ENCODE data around the gene NSMF.

The NSMF gene

GRCh38 chr9:137429974-137430722, 29.0 kb downstream of the NSMF start:
- DNase-seq (ENCODE audit: low spot score), result no peak

GRCh38 chr9:137429546-137429890, 29.6 kb downstream of the NSMF start:
- DNase-seq (ENCODE audit: low spot score), result no peak

GRCh38 chr9:137428841-137429545, 30.1 kb downstream of the NSMF start:
- no peak for DNase-seq (ENCODE audit: low spot score)

GRCh38 chr9:137428311-137428630, 30.9 kb downstream of the NSMF start:
- DNase-seq (ENCODE audit: low spot score), result no peak

DNA sequence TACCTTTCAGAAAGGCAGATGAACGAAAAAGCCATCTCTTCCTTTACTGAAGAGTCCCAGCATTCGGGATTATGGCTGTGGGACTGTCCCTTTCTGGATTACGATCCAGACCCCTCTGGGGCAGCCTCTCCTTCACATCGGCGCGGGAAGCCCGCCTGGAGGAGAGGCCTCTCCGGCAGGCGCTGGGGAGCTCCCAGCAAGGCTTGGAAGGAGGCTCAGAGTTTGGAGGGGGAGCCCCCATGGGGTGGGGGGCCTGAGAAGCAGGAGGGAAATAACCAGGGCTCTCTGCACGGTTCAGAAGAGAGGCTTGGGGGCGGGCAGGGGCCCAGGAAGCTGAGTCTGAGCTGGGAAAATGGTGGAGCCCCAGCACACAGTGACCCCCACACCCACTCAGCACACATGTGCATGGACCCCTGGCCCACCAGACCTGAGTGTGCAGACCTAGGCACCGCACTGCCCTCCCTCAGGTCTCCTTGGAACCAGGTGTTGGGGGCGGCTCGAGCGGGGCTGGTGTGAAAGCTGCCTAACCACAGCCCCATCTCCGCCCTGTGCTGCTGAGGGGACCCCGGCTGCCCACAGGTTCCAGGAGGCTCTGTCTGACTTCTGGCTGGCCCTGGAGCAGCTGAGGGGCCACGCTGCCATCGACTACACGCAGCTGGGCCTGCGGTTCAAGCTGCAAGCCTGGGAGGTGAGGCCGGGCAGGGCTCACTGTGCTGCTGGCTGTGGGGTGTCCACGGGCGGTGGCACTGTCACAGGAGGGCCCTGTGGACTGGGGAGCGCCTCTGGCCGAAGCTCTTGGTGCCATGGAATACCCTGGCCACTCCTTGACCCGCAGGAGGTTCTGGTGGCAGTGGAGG, 31.5 kb downstream of the NSMF start:
- DNase-seq (ENCODE audit: low spot score), result no peak

GRCh38 chr9:137426018-137426681, 33.0 kb downstream of the NSMF start:
- DNase-seq (ENCODE audit: low spot score), result no peak

DNA sequence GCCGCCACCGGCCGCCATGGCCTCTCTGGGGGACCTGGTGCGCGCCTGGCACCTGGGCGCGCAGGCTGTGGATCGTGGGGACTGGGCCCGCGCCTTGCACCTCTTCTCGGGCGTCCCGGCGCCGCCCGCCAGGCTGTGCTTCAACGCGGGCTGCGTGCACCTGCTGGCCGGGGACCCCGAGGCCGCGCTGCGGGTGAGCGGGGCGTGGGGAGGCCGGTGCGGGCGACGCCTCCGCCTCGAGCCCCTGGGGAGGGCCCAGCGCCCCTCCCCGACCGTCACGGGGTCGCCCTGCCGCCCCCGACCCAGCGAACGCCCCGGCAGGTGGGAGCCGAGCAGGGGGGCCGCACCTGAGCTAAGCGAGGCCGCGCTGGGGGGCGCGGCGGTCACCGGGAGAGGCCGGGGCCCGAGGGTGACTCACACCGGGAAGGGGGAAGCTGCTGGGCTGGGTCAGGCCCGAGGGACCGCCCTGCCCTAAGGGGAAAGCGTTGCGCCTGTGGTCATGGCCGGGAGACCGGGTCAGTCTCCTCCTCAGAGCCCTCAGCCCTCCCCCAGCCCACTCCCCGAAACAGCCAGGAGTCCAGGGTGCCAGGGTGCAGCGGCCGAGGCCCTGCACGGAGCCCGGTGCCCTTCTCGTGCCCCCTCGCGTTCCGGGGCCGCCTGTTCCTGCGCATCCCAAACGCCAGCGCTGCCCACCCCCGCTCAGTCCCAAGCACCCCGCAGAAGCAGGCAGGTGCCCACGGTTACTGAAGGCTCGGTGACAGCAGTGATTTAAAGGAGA, 35.4 kb downstream of the NSMF start:
- DNase-seq (ENCODE audit: low spot score), result no peak

GRCh38 chr9:137422604-137423513, 36.3 kb downstream of the NSMF start, which contains the start of the genes EXD3 and NOXA1:
Gene EXD3, minus strand, starts transcription at chr9:137423162. Its CDS starts 27,805 bp downstream, at chr9:137395357.
Gene NOXA1, plus strand, starts transcription at chr9:137423393. Its CDS starts 137 bp downstream, at chr9:137423530.
- DNase-seq (ENCODE audit: low spot score), result peak; percentile 92

GRCh38 chr9:137421838-137422603, 37.1 kb downstream of the NSMF start:
- no peak for DNase-seq (ENCODE audit: low spot score)

GRCh38 chr9:137417161-137418021, 41.7 kb downstream of the NSMF start:
- DNase-seq (ENCODE audit: low spot score), result no peak

DNA sequence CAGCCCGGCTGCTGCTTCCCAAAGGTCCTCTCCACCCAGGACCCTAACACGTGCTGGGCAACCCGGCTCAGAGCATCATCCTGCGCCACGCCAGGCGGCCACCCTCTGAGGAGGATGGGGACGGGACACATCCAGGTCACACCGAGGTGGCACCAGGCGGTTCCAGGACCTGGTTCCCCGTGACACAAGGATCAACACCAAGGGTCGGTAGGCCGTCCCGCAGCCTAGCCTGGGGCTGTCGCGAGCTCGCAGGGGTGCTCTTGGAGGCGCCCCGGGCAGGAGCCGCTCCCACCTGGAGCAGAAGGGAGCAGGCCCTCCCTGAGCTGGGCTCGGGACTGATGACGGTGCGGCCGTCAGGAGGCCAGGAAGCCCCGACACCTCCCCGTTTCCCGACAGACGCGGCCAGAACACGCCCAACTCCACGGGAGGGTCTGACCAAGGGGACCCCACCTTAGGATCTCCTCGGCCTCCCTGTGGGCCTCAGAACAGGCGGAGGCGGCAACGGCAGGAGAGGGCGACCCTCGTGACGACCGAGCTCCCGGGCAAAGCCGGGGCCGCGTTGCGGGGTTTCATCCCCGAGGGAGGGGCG, 42.5 kb downstream of the NSMF start:
- no peak for DNase-seq (ENCODE audit: low spot score)

DNA sequence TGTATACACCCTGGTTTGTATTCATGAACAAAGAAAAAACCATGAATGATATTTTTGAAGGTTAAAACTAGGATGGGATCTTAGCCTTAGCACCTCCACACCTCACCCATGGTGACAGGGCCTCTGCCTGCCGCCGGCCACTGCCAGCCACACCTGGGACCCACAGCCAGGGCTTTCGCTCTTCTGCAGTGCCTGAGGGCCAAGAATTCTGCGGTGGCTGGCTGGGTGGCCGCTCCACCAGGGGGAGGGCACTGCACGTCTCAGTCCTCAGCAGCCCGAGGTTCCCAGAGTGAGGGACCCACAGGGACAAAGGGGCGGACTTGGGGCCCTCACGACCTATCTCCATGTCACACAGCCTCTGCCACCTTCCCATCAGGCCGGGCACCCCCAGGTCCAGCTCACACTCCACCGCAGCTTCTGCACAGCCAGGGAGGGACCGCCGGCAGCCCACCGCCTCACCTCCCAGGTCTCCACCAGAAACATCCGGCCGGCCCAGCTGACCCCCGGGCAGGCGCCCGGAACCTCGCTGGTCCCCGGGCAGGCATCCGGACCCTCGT, 43.0 kb downstream of the NSMF start:
- no peak for DNase-seq (ENCODE audit: low spot score)

DNA sequence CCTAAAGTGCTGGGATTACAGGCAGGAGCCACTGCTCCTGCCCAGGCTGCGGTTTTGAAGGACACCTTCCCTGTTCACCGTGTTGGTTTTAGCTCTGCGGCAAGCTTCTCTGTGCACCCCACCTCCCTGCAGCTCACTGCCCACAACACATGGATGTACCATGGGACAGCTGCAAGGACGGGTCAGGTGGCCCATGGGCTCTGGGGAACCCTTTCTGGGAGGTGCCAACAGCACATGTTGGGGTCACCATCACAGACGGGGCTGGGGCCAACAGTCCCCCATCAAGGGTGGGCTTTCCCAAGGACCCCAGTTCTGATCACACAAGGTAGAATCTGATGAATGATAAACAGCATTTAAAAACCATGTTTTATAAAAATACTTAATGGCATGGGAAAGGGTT, 43.7 kb downstream of the NSMF start:
- DNase-seq (ENCODE audit: low spot score), result no peak

DNA sequence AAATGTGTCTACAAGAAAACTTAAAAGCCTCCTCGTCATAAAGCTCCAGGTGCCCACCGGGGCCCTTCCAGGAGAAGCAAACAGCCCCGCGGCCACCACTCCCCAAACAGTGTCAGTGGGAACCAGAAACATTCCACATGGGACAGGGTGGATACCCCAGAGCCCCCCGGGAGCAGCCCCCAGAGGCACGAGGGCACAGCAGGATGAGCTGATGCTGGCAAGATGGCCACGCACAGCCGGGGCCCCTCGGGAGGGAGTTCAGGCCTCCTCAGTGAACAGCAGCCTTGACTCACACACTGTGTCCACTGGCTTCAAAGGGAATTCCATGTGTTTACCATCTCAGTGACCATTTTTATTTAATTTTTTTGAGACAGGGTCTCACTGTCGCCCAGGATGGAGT, 46.7 kb downstream of the NSMF start:
- no peak for DNase-seq (ENCODE audit: low spot score)

GRCh38 chr9:137411645-137412380, 47.3 kb downstream of the NSMF start:
- no peak for DNase-seq (ENCODE audit: low spot score)

- DNase-seq (ENCODE audit: low spot score), result no peak
These were observed 47.9 kb downstream of the NSMF start for GRCh38 chr9:137411260-137411644.

DNA sequence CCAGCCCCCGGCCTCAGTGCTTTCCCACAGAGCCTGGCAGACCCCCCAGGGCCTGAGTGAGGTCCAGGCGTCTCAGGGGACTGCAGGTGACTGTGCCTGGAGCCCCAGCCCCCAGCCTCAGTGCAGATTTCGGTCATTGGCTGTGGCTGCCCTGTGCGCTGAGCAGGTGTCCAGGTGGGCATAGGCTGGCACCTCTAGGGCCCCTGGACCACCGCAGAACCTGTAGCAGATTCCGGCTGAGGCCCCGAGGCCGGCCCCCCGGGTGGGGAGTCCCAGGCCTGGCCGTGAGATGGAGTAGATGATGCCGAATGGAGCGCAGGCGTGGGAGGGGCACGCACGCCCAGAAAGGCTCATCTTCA, 48.3 kb downstream of the NSMF start:
- no peak for DNase-seq (ENCODE audit: low spot score)

All from hematopoietic multipotent progenitor cell treated with erythropoietin and hydrocortisone succinate and interleukin-3 and kit ligand, for 17 days (in vitro differentiated cells).